Measurements from ENCODE around the gene NTSR1.

Gene NTSR1

DNA sequence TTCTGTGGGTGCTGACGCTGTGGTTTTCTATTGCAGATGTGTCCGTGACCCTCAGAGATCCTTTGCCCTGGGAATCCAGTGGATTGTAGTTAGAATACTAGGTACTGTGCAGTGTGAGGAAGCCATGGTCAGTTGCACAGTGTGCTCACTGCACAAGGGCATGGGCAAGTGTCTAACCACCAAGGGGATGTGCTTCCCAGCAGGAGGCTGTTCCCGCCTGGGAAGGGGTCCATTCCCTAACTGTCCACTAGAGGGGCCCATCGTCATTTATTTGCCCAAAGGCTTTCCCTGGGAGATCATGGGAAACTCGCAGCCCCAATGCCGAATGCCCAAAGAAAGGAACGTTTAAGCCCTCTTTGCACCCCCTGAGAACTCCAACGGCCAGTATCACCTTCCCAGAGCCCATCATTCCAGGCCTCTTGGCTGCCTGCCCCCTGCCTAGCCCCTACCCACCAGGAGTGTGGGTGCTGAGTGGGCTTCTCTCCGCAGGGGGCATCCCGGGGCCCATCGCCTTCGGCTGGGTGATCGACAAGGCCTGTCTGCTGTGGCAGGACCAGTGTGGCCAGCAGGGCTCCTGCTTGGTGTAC, 40.1 kb upstream of the NTSR1 start:
- TF ChIP-seq FOXP2 (optimal IDR thresholded peaks at IDR 0.05; ENCODE audit: borderline replicate concordance, extremely low read depth, extremely low read length, insufficient read depth): peak; percentile 34
- TF ChIP-seq, protein P1, sequence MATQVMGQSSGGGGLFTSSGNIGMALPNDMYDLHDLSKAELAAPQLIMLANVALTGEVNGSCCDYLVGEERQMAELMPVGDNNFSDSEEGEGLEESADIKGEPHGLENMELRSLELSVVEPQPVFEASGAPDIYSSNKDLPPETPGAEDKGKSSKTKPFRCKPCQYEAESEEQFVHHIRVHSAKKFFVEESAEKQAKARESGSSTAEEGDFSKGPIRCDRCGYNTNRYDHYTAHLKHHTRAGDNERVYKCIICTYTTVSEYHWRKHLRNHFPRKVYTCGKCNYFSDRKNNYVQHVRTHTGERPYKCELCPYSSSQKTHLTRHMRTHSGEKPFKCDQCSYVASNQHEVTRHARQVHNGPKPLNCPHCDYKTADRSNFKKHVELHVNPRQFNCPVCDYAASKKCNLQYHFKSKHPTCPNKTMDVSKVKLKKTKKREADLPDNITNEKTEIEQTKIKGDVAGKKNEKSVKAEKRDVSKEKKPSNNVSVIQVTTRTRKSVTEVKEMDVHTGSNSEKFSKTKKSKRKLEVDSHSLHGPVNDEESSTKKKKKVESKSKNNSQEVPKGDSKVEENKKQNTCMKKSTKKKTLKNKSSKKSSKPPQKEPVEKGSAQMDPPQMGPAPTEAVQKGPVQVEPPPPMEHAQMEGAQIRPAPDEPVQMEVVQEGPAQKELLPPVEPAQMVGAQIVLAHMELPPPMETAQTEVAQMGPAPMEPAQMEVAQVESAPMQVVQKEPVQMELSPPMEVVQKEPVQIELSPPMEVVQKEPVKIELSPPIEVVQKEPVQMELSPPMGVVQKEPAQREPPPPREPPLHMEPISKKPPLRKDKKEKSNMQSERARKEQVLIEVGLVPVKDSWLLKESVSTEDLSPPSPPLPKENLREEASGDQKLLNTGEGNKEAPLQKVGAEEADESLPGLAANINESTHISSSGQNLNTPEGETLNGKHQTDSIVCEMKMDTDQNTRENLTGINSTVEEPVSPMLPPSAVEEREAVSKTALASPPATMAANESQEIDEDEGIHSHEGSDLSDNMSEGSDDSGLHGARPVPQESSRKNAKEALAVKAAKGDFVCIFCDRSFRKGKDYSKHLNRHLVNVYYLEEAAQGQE (IDR thresholded peaks at IDR 0.05; ENCODE audit: insufficient read depth in 1 of 2, low read depth in 2 of 2, low read length in 2 of 2): no peak
- TF ChIP-seq POLR2AphosphoS5 (IDR thresholded peaks at IDR 0.05; ENCODE audit: low read depth, low read length): no peak

DNA sequence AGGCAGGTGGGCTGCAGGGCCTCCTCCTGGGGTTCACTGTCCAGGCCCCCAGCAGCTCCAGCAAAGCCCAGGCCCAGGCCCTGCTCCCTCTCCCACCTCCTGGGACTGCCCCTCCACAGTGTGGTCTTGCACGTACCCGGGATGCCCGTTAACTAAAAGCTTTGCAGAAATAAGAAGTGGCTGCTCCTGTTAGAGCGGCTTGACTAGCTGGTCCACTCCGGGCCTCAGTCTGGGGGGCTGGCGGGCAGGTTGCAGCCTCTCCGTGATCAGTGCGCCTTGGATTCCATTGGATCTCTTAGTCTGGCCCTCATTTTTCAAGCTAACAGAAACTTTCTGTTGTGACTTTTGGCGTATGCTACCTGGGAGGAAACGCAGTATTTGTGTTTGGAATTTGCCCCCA, 39.4 kb upstream of the NTSR1 start:
- TF ChIP-seq POLR2AphosphoS5 (IDR thresholded peaks at IDR 0.05; ENCODE audit: low read depth, low read length) (no peak), SIN3A (IDR thresholded peaks at IDR 0.05; ENCODE audit: borderline replicate concordance, insufficient read depth, low read length) (no peak), FOXP2 (optimal IDR thresholded peaks at IDR 0.05; ENCODE audit: borderline replicate concordance, extremely low read depth, extremely low read length, insufficient read depth) (no peak), TAF1 (IDR thresholded peaks at IDR 0.05; ENCODE audit: borderline replicate concordance, insufficient read depth, low read length) (no peak)
- TF ChIP-seq, protein P1 (IDR thresholded peaks at IDR 0.05; ENCODE audit: insufficient read depth in 1 of 2, low read depth in 2 of 2, low read length in 2 of 2): no peak

DNA sequence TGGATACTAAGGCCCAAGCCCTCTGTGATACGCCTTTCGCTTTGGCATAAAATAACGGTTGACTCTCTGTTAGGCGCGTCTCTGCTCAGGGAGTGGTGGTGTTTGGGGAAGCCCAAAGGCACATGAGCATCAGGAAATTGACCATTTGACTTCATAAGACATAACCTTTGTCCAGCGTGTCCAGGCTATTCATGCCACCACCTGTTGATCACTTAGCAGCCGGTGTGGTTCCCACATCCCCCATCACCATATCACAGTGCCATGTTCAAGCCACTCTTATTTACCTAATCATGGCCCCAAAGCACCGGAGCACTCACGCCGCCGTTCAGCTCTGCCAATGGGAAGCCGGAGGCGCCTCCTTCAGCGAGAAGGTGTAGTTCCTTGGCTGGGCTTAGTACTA, 38.5 kb upstream of the NTSR1 start:
- TF ChIP-seq, protein P1 (IDR thresholded peaks at IDR 0.05; ENCODE audit: insufficient read depth in 1 of 2, low read depth in 2 of 2, low read length in 2 of 2): no peak
- no peak for TF ChIP-seq SIN3A (IDR thresholded peaks at IDR 0.05; ENCODE audit: borderline replicate concordance, insufficient read depth, low read length)
- TF ChIP-seq TAF1 (IDR thresholded peaks at IDR 0.05; ENCODE audit: borderline replicate concordance, insufficient read depth, low read length): no peak

DNA sequence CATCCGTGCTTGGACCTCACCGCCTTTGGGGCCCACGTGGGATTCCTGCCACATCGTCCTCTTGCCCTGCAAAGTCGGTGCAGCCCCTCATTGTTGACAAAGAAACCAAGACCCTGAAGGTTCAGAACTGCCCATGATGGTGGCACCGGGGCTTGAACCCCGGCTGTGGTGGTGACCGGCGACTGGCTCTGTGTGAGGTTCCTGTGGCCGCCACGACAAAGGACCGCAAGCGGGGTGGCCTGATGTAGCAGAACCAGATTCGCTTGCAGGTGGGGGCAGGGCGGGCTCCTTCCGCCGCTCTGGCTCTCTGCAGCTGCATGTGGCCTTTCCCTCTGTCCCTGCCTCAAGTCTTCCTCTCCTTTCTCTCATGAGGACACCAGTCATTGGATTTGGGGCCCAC, 37.6 kb upstream of the NTSR1 start:
- no peak for TF ChIP-seq POLR2AphosphoS5 (IDR thresholded peaks at IDR 0.05; ENCODE audit: low read depth, low read length)
- TF ChIP-seq SIN3A (IDR thresholded peaks at IDR 0.05; ENCODE audit: borderline replicate concordance, insufficient read depth, low read length): no peak
- no peak for TF ChIP-seq TAF1 (IDR thresholded peaks at IDR 0.05; ENCODE audit: borderline replicate concordance, insufficient read depth, low read length)
- TF ChIP-seq FOXP2 (optimal IDR thresholded peaks at IDR 0.05; ENCODE audit: borderline replicate concordance, extremely low read depth, extremely low read length, insufficient read depth): no peak
- TF ChIP-seq, protein P1 (IDR thresholded peaks at IDR 0.05; ENCODE audit: insufficient read depth in 1 of 2, low read depth in 2 of 2, low read length in 2 of 2): no peak

DNA sequence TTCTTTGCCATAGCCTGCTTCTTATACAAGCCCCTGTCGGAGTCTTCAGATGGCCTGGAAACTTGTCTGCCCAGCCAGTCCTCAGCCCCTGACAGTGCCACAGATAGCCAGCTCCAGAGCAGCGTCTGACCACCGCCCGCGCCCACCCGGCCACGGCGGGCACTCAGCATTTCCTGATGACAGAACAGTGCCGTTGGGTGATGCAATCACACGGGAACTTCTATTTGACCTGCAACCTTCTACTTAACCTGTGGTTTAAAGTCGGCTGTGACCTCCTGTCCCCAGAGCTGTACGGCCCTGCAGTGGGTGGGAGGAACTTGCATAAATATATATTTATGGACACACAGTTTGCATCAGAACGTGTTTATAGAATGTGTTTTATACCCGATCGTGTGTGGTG, 36.9 kb upstream of the NTSR1 start:
- no peak for TF ChIP-seq SIN3A (IDR thresholded peaks at IDR 0.05; ENCODE audit: borderline replicate concordance, insufficient read depth, low read length)
- TF ChIP-seq TAF1 (IDR thresholded peaks at IDR 0.05; ENCODE audit: borderline replicate concordance, insufficient read depth, low read length): no peak
- TF ChIP-seq POLR2AphosphoS5 (IDR thresholded peaks at IDR 0.05; ENCODE audit: low read depth, low read length): no peak
- no peak for TF ChIP-seq FOXP2 (optimal IDR thresholded peaks at IDR 0.05; ENCODE audit: borderline replicate concordance, extremely low read depth, extremely low read length, insufficient read depth)
- TF ChIP-seq, protein P1 (IDR thresholded peaks at IDR 0.05; ENCODE audit: insufficient read depth in 1 of 2, low read depth in 2 of 2, low read length in 2 of 2): no peak
